ENCODE measurements around the gene CPNE5.
"Not testable (repeated sequence)": the region's sequence is repeated elsewhere in the genome, so short reads cannot be mapped to it uniquely, and the experiment has no call there.

The CPNE5 gene

DNA sequence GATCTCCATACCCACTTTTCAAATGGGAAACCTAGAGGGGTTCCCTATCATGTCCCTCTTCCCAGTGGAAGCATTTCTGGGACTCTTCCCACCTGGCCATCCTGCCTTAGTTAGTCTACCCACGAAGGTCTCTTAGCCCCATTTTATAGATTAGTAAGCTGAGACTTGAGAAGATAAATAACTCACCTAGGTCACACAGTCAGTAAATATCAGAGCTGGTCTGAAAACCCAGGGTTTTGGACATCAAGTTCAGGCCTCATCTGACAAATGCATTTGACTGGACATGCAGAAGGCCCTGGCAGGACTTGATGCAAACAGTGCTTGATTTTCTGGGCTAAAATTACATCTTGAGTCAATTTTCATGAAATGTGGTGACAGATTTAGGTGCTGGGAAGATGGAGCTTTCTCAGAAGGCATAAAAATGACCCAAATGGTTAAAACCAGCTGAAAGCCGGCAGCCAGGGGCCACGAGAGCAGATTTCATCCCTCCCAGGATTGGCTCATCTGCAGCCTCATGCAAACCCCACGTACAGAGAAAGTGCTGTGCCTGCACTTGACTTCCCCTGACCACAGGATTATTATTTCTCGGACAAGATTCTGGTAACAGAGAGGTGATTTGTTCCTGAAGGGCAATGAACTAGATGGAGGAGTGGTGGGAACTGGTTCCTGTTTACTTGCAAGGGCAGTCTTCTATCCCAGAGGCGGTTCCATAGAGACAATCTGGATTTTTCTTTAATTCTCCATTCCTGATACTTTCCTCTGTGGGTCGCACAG lies 23.1 kb downstream of the CPNE5 start:
- DNase-seq (ENCODE audit: low read depth), result no peak

DNA sequence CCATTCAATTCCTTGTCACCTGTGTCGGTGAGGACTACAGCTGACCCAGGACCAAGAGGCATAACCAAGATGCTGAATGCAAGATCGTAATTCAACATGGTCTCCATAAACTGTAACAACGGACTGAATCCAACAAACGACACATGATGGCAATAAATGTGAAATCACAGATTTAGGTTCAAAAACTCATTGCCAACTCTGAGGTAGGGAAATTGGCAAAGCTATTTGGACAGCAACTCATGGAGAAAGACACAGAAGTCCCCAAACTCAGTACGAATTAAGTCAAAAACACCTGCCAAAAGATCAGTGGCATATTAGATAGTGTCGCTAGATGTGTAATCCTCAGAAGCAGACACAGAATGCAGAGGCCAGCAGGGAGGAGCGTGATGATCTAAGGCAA lies 25.0 kb downstream of the CPNE5 start:
- DNase-seq (ENCODE audit: low read depth), result no peak

DNA sequence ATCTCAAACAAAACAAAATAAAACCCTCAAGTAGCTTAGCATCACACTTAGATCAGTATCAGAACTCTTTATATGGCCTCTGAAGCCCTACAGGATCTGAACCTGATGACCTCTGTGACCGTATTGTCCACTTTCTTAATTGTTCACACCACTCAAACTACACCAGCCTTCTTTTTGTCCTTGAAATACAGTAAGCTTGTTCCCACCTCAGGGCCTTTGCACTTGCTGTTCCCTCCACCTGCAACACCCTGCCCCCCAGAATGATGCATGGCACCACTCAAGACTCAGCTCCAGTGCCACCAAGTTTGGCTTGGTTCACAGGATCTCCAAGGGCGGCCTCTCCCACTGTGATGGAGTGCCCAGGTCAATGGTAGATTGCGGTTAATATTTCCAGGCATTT lies 25.7 kb downstream of the CPNE5 start:
- DNase-seq (ENCODE audit: low read depth), result no peak

DNA sequence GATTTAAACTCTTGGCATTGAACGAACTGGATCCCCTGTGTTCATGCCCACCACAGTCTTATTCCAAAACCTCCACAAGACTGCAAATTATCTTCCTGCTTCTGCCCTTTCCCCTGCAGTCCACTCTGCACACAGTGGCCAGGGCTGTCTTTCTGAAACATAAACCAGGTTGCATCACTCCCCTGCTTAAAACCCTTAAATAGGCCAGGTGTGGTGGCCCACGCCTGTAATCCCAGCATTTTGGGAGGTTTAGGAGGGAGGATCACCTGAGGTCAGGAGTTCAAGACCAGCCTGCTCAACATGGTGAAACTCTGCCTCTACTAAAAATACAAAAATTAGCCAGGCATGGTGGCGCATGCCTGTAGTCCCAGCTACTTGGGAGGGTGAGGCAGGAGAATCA lies 26.2 kb downstream of the CPNE5 start:
- not testable (repeated sequence) for DNase-seq (ENCODE audit: low read depth)

DNA sequence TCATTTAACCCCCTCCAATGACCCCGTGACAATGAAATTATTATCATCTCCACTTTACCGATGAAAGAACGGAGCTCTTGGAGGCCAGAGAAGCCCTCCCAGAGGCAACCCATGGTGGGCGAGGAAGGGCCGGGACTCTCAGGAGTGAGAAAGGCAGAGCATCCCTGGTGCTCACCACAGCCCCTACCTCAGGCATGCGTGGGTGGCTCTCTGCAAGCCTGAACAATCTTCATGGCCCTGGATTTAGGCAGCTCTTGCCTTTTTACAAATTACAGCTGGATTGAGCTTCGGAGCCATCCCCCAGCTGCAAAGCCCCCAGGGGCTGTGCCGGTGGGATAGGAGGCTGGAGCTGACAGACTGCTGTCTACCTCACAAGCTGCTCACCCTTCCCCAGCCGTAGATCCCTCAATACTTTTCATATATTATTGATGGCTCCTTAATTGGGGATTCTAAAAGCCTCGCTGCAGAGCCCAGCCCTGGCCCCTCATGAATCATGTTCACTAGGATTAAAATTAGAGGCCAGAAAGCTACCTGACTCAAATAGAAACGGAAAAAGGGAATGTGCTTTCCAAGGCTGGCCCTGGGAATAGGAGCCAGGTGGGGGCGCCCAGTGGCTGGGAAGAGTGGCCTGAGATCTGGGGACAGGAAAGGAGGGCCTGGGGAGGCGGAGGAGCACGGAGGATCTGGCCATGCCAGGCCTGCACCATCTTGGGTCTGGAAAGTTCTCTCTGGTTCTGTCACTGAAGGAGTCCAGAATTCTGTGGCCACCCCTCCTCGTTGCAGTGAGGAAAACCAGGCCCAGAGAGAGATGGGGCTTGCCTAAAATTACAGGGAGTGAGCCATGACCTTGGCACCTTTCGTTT lies 29.1 kb downstream of the CPNE5 start:
- DNase-seq (ENCODE audit: low read depth), result no peak

DNA sequence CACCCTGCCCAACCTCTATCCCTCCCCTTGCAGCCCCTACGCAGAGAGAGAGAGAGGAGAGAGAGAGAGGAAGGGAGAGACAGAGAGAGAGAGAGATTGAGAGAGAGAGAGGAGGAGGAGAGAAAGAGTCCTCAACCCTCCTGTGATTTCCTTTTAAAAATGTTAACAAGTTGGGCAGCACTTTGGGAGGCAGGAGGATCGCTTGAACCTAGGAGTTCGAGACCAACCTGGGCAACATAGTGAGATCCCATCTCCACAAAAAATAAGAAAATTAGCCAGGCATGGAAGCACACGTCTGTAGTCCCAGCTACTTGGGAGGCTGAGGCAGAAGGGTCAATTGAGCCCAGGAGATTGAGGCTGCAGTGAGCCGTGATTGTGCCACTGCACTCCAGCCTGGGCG lies 30.1 kb downstream of the CPNE5 start:
- DNase-seq (ENCODE audit: low read depth), result no peak

DNA sequence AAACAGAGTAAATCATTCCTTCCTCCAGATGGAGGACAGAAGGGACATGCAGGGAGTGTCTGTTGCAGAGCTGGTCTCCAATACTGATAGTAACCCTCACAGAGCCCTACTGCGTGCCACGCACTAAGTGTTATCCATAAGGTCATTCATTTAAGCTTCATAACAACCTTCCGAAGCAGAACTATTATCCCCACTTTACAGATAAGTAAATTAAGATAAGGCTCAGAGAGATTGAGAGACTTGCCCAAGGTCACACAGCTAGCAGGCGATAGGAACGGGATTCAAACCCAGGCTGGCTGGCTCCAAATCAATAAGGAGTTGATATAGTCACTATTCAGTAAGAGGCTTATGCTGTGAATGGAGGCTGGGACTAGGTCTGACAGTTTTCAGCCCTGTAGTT lies 30.6 kb downstream of the CPNE5 start:
- DNase-seq (ENCODE audit: low read depth), result no peak

DNA sequence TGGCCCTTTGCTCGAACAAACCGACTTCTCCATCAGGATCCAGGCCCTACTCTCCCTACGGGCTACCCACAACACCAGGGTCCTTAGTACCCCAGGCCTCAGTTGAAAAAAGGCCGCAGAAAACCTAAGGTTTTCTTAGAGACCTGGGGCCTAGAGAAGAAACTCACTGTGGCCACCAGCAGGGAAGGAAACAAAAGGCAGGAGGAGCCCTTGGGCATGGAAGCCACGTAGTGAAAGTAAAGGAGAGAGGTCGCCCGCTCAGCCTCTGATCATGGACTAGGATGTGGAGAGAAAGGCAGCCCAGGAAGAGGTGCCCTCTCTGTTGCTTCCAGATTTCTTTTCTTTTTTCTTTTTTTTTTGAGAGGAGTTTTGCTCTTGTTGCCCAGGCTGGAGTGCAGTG lies 31.5 kb downstream of the CPNE5 start:
- no peak for DNase-seq (ENCODE audit: low read depth)

DNA sequence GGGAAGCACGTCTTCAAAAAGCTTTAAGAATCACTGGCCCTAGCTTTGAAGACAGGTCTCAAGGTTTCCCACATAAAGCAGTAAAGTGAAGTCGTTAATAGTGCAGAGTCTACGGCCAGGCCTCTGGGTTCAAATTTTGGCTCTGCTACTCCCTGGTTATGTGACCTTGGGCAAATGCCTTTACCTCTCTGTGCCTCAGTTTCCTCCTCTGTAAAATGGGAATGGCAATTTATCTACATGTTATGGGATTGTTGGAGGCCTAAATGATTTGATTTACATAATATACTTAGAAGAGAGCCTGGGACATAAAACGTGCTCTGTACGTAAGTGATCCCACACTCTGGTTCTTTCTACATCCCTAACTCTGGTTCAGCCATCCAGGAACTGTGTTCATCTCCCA lies 32.1 kb downstream of the CPNE5 start:
- no peak for DNase-seq (ENCODE audit: low read depth)

DNA sequence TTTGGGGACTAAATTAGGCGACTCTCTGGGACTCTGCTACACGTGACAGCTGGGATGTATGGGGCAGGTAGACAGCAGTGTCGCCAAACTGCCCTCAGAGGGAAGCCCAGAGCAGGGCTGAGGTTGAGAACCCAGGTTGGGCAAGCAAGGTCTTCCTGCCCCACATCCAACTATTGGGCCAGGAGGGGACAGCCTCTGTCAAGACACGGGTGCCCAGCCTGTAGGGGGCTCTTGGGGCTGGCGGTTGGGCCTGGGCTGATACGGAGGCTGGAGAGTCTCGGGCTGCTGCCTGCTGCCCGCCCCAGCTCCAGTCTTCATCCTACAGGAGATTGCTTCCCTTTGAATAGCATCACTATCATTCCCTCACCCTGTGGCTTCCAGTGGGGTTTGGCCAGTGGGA lies 33.3 kb downstream of the CPNE5 start:
- no peak for DNase-seq (ENCODE audit: low read depth)

DNA sequence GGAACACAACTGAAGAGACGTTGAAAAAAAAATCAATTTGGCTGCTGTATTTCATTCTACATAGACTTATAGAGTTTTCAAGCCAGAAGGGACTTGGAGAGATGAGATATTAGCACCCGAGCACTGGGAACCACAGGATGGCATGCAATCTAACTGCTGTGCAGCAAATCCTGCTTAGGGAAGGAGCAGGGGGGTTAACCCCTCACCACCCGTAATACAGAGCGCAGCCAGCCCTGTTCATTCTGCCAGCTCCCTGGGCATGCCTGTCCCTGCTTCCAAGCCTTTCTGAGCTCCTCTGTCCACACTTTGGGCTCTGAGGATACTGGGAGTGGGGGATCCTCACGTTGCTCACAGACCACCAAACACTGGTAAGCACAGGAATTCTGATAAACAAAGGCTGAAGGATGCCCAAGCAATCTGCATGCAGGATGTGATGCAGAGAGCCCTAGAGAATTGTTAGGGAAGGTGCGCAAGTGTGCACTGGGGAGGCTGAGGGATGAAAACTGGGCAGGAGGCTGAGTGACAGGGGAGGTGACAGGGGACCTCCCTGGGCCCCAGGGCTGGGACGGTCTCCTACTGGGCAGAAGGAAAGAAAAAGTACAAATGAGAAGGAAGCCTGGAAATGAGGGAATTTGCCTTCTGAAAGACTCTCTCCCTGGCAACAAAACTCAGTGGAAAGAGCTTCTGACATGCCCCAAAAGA lies 34.0 kb downstream of the CPNE5 start:
- no peak for DNase-seq (ENCODE audit: low read depth)

DNA sequence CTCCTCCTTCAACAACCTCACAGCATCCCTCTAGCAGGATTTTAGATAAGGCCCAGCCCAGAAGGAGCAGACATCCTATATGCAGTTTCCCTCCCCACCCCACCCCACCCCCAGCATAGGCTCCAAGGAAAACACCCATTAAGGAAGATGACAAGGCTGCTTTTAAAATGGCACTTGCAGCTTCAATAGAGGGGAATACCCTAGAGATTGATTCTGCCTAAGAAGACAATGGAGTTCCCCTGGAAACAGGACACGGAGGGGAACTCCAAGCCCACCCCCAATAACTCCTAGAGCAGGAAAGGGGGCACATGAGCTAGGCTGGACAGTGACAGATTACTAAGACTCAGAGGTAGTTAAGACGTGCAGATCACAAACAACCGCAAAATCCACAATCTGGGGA lies 34.7 kb downstream of the CPNE5 start:
- no peak for DNase-seq (ENCODE audit: low read depth)

DNA sequence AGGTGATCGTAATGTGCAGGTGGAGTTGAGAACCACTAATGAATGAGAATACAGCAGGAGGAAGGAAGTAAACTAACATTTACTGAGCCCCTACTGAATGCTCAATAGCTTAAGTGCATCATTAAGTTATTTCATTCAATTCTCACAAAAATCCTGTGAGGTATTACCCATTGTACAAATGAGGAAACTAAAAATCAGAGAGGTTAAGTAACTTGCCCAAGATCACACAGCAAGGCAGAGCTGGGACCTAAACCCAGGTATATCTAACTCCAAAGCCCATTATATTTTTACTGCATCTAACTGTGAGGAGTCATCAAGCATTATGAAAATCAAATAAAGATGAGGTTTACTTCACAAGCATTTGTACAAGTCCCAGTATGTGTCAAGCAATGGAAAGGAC lies 35.3 kb downstream of the CPNE5 start:
- DNase-seq (ENCODE audit: low read depth), result no peak

DNA sequence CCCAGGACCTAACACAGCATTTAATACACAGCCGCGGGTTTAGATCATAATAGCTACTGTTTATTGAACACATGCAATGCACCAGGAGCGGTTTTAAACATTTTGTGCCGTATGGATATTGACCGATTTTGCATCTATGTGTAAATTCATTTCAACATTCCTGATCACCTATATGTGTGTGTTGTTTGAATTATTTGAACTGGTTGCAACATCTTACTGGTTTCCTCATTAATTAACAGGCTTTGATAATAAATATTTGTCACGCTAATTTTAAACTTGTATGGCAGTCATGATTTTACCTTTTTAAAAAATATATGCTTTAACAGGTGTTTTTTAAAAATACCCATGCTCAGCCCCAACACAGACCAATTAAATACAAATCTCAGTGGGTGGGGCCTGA lies 35.8 kb downstream of the CPNE5 start:
- DNase-seq (ENCODE audit: low read depth), result no peak

DNA sequence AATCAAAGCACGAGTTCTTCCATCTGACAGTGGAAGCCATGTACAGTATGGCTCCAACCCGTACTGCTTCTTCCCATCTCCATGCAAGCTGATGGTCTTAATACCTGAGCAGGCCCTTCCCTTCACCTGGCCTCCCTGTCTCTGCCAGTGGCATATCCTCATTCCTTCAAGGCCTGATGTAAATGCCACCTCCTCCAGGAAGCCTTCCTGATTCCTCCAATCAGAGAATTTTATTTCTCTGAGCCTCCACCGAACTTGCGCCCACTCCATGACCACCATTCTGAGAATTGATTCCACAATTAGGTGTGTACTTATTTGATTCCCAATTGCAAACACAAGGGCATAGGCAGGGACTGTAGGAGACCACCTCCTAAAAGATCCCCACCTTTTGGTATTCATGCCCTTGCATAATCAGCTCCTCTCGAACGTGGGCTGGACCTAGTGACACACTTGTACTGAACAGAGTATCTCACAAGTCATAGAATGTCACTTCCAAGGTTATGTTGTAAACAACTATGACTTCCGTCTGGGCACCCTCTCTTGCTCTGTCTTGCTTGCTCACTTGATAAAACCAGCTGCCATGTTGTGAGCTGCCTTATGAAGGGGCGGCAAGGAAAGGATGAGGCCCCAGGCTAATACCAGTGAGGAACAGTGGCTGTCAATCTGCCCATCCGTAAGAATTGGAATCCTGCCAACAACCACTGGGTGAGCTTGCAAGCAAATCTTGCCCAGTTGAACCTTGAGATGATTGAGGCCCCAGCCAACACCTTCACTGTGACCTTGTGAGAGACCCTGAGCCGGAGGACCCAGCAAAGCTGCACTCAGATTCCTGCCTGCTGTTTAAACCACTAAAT lies 38.8 kb downstream of the CPNE5 start:
- no peak for DNase-seq (ENCODE audit: low read depth)

DNA sequence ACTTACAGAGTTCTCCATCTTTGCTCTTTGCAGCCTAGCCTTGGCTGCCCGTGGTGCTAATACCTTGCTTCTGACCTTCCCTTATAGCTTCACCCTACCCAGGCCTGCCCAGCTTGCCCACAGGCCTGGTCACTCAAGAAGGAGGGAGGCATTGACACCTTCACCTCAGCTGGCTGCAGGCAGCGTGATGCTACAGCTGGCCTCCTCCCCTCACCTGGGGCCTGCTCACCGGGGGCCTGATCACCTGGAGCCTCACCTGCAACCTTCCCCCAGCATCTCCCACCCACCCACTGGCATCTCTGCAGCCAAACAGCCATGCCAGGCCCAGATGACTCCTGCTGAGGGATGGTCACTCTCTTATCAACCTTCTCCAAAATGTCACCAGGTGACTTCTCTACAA lies 40.4 kb downstream of the CPNE5 start:
- DNase-seq (ENCODE audit: low read depth), result no peak

DNA sequence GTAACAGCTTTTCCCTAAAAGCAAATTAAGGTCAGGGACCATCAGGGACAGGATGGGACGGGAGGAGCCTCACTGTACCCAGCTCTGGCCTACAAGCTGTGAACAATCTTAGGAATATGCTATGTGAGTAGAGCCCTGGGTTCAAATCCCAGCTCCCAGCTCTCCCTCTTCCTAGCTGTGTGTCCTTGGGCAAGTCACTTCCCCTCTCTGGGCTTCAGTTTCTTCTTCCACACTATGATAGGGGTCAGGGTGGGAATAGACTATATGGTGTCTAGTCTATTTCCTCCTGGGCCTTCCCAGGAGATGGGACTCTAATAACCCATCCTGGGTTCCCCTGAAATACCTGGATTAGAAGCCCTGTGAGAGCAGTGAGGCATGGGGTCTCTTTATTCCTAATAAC lies 41.6 kb downstream of the CPNE5 start:
- DNase-seq (ENCODE audit: low read depth), result no peak

DNA sequence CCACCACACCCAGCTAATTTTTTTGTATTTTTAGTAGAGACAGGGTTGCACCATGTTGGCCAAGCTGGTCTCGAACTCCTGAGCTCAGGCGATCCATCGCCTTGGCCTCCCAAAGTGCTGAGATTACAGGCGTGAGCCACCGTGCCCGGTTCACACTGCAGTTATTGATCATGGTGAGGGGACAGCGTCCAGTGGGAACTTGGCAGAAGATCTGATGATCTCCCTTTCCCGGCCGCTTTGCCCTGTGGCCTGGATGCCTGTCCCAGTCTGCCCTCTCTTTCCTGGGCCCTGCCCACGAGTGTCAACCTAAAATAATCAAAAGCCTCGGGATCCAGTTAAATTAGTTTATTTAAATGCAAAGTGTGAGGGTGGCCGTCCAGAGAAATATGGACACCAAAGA lies 42.2 kb downstream of the CPNE5 start:
- DNase-seq (ENCODE audit: low read depth), result no peak

DNA sequence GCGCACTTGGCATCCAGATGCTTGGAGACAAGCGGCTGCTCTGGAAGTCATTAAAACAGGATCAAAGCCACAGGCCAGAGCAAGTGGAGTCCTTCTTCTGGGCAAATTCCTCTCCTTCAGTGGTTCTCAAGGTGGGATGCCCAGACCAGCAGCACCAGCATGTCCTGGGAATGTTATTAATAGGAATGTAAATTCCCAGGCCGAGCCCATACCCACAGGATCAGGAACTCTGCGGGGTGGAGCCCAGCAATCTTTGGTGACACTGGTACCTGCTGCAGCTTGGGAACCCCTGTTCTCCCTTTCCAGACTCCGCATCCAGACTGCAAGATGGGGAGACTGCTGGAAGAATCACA lies 44.6 kb downstream of the CPNE5 start:
- no peak for DNase-seq (ENCODE audit: low read depth)

DNA sequence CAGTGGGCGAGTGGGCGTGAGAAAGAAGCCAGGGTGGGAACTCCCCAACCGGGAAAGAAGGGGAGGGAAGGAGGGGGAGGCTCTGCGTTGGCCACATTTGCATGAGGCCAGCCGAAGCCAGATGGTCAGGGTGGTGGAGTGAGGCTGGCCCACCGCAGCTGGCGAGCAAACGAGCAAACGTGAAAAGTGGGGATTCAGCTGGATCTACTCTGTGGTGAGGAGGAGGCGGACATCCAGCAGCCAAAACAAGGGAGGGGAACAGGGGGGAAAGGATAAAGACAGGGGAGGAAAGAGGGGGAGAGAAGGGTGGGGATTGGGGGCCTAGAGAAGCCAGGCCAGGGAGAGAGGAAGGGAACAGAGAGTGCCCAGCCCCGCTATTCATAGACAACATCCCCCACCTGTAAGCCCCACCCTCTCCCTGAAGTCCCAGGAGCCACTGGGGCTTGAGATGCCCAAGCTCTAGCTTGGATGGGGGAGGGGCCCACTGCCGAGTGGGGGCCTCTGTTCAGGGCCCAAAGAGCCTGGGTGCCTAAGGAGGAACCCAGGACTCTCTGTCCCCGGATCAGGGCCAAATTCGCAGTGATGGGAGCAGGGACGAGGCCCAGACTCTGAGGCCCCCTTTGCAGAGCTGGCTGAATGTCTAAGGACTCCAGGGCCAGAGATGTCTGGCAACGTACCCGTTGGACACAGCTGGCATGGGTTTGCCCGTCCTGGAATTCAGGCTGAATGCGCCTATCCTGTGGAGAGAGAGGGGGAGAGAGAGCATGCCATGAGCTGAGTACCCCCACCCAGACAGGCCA lies 45.1 kb downstream of the CPNE5 start:
- no peak for DNase-seq (ENCODE audit: low read depth)

DNA sequence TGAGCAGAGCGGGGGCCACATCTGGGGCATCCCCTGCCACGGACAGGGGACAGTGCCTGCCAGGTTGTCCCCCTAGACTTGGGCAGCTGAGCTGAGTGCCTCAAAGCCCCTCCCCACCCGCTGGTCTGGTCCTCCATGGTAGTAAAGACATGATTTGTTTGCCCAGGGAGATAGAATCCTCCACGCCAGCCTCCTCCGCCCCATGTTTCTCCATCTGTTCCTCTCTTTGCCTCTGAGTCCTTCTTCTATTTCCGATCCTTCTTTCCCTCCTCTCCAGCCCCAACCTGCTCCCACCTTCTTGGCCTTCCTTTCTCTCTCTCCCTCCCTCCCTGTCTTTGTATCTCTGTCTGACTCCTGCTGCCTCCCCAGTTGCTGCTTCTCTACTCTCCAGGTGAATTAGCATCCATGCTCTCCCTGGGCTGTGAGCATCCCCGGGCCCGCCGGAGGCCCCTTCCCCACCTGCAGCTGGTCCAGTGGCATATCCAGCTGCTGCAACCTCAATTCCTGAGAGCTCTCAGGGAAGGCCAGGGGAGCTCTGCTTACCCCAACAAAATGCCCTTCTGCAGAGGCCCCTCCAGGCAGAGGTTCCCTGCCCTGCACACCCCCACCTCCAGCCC lies 45.8 kb downstream of the CPNE5 start:
- no peak for DNase-seq (ENCODE audit: low read depth)

All from GM04503 (cell line).